GOT3 (cell line): ENCODE data around the gene ISLR.

Experiments used
- DNase-seq: peaks from one replicate; lab custom pipeline; 2025; ENCODE audit warnings: mixed read lengths; lab: John Stamatoyannopoulos, UW

Gene ISLR

DNA sequence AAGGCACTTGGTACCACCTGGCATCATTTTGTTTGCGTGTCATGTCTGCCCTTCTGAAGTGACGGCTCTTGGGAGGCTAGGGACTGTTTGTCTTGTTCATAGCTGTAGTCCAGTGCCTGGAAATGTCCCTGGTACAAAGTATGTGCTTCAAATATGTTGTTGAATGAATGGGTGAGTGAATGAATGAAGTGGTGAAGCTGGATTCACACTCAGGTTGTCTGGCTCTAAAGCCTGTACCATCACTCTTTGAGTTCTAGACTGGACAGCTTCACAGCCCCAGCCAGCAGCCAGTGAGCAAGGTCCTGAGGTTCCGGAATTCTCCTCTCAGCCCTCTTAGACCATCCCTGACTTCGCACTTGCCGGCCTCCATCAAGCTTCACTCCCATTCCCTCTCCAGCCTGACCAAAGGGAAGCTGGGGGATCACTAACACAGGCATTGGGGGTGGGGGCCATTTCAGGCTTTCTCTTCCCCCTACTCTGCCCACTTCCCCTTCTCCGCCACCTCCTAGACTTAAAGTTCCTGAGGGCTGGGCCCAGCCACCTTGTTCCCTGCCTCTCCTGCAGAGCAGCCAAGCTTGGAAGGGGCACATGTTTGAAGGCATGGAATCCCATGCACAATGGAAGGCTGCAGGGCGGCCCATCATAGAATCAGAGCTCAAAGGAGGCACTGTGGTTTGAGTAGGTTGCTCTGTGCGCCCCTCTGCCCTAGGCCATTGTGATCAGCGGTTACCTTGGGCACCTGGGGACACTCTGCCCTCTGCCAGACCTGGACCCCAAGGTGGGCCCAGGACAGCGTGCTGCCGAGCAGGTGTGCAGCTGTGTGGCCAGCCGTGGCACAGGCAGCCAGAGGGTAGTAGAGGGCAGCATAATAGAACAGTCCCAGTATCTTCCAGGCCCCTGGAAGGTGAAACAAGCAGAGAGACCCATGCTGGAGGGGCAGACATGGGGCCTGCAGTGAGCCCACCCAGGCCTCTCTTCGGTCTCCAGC, 21.4 kb downstream of the ISLR start:
- no peak for DNase-seq

- peak; percentile 29 for DNase-seq
These were observed 22.7 kb downstream of the ISLR start for GRCh38 chr15:74196175-74196574.

DNA sequence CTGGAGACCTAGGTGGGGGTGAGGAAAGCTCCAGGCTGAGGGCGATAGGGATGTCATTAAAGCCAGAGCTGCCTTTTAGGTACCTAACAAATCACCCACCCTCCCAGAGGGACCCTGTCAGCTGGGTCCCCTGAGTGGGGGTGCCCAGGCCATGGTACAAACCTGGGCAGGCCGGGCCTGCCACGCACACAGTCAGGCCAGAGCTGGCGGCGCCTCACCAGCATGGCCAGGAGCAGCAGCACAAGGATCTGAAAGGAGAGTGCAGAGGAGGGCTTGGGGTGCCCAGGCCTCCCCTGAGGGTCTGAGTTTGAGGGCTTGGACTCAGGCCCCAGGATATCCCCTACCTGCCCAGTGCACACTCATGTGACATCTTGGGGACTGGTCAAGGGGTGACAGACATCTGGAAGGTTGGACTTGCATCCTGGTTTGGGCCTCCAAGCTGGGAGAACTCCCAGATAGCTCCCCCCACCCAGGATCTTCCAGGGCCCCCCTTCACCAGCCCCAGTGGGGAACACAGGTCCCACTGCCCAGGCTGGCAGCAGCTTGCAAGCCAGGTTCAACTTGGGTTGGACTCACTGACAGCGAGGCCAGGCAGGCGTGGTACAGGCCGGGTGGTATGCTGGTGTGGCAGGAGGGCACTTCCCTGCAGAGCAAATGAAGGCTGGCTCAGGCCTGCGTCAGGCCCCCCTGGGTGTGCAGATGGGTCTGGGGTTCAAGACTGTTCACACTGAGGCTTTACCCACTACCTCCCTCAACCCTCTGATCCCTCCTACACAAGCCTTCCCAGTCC, 23.9 kb downstream of the ISLR start:
- no peak for DNase-seq

DNA sequence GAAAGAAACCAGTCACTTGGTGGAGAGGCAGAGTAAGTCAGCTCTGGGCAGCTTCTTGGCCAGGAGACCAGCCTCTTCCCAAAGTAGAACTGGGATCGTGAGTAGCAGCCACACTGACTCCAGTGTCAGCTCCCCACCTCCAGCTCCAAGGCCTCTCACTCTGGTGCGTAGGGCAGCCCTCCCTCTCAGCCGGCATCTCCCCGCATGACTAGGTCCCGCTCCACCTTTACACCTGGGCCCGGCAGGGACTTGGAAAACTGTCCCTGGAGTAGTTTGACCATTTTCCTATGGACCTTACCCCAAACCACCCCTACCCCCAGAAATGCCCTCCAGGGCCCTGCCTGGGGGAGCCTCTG, 25.8 kb downstream of the ISLR start:
- DNase-seq = no peak

GRCh38 chr15:74200412-74200815, 26.9 kb downstream of the ISLR start:
- no peak for DNase-seq

DNA sequence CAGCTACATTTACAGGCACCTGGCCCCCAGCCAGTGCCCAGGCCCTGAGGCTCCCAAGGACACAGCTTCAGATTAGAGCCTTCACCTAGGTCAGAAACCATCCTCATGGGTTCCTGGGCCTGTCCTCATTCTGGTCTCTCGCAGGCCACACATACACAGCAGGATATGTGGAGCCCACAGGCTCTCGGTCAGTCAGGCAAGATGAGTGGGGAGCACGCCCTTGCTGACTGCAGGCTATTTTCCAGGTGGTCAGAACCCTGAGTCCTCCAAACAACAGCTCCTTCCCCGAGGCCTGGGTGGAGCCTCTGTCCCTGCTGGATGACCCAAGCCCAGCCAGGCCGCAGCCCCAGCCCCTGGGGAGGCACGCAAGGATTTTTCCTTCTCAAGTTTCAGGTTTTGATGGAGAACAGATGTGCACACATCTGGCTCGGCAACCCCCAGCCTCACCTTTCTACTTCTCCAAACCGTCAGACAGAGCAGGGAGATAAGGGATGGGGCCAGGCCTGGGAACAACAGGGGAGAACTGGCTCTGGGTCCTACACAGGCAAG, 27.4 kb downstream of the ISLR start:
- DNase-seq = no peak

DNA sequence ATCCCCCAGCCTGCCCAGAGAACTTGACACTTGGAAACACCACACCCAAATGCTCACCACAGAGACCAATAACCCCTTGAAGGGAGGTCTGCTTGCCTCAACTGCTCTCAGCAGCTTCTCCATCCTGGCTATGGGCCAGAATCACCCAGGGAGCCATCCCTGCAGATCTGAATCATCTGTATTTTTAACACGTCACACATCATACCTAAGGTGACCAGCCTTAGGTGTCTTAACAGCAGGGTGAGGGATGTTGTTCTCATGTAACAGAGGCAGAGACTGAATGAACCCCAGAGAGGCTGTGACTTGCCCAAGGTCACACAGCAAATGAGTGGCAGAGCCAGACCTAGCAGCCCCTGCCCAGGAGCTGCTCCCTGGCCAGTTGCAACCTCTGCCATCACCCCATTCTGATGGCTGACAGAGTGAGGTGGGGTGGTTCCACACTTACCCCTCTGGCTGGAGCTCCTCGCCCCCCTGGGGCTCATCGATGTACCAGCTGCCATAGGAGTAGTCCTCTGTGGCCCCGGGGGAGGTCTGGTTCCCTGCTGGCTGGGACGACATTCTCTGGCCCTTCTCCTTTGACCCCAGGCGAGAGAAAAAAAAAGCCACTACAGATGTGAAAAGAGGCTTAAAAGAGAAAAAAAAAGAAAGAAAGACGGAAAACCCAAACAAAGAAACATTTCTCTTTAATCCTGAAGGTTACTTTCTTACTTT, 28.4 kb downstream of the ISLR start:
- no peak for DNase-seq

DNA sequence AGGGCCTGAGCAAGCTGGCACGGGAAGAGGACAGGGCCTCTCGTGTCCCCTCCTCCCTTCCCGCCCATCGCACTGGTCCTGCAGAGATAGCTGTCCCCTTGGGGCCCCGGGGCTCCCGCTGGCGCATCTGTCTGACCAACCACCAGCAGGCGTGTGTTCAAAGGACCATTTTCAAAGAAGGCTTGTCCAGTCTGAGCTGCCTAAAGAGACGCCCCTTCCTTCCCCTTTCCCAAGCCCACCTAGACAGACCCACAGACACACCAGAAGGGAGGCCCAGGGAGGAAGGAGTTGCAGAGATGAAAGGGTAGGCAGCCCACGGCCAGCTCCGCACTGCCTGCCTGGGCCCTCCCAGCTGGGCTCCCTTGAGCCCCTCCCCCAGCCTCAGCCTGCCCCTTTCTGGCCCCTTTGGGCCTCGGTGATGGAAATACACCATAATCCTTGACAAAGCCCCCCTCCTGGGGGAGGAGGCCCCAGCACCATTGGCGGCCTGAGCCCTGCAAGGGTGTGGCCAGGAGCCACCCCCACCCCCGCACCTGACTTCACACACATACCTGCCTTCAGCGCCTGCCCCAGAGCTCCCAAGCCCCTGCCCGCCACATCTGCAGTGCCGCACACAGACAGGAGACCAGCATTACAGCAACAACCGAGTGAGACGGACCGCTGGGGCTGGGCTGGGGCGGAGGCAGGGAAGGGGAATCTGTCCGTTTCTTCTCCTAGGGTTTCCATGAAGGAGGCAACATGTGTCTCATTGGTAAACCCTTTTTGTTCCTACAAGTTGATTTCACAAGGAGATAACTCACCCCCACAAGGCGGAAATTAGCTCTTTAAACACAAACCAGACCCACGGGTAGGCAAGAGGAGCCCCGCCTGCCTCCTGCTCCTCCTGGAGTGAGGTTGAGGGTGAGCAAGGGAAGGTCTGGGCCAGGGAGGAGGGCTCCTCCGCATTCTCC, 29.2 kb downstream of the ISLR start, which contains the start of gene STRA6:
Gene STRA6, minus strand, starts transcription at position 336 of the 950 bp plus-strand sequence. CDS start 520 bp downstream, outside the sequence.
- DNase-seq = no peak

DNA sequence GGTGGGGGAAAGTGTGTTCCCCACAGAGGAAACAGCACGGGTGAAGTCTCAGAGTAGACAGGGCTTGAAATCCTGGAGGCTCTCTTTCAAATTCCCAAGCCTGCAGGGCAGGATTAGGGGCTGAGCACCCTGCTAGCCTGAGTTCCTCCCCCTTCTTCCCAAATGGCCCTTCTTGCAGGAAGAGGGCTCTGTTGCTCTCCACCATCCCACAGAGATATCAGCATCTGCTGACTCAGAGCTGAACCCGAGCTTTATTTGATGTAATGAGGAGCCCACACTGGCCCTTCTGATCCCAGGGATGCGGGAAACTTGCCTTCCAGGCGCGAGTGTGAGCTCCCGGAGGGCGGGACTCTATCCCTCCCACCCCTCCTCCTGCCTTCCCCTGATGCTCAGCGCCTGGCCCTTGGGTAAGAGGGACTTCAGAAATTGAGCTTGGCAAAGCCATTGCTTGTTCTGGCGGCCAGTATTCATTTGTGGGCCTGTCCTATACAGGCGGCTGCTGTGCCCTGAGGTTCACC, 30.5 kb downstream of the ISLR start:
- no peak for DNase-seq

DNA sequence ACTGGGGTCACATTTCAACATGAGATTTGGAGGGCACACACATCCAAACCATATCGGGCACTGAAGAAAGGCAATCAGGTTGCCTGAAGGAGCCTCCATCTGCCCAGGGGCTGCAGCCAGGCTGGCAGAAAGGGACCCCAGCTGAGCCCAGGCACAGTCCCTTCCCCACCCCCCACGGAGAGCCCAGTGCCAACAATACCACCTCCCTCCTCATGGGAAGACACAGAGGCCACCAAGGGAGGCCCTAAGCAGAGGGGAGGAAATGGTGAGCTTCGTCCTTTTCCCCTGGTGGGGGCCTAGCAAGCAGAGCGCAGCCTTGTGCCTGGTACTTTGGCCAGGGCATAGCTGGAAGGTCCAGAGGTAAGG, 32.1 kb downstream of the ISLR start:
- DNase-seq = no peak

DNA sequence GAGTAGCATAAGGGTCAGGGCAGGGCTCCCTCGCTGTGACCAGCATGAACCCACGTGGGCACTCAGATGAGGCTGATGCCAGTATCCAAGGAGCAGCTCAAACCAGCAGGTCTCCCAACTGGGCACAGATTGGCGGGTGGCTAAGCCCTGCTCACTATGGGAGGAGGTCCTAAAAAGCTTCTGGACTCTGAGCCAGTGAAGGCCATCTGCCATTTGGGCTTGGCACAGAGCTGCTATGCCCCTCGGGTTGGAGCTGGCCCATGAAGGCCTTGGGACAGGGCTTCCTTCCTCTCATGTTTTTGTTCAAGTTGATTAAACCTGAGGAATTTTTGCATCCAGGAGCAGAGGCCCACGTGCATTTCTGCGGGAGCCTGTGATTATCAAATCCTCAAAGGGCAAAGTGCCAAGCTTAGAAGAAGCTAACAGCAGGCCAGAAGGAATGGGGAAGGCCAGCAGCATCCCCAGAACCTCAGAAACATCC, 33.3 kb downstream of the ISLR start:
- DNase-seq = no peak

DNA sequence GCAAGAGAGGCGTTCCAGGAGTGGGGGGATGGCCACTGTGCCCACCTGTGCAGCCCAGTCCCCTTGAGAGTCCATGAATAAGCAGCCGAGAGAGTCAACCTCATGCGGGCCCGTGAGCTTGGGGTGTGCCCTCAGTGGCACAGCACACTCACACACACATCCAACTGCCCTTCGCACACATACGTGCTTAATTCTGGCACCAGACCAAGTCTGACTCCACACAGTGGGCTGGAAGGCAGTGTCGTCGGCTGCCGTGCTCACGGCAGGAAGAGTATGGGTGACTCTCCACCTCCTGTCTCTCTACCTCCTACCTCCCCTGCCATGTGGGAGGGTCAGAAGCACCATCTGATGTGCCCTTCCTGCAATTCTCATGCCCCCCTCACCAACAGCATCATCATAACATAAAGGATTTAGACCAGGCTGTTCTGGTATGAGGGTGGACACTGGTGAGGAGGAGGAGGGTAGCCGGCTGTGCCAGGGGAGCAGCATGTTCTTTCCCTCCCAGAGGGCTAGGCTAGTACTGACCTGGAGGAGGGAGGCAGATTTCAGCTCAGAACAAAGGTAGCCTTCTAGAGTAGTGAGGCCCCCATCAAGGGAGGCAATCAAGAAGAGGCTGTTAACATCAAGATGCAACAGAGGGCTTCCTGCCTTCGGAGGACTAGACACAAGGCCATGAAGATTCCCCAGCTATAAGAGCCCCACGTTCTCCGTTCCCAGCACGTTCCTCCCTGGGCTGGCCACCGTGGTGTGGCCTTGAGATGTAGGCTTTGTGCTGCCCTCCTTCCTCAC, 34.3 kb downstream of the ISLR start:
- no peak for DNase-seq

DNA sequence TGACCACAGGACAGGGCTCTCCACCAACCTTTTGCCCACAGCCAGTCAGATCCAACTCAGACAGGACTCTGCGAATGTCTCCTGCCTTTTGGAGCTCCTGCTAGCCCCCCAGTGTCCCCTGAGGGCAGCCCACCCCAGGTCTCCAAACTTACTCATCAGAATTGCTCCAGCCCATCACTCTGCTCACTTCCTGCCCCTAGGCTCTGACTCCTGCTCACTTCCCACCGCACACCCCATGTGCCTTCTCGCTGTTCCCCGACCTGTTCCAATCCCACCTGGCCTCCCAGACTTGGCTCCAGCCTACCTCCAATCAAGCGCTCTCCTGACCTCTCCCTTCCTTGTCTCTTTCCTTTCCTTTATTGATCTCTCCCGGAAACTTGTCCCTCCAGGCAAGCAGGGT, 35.0 kb downstream of the ISLR start:
- no peak for DNase-seq

GRCh38 chr15:74208901-74209559, 35.5 kb downstream of the ISLR start:
- DNase-seq = no peak

DNA sequence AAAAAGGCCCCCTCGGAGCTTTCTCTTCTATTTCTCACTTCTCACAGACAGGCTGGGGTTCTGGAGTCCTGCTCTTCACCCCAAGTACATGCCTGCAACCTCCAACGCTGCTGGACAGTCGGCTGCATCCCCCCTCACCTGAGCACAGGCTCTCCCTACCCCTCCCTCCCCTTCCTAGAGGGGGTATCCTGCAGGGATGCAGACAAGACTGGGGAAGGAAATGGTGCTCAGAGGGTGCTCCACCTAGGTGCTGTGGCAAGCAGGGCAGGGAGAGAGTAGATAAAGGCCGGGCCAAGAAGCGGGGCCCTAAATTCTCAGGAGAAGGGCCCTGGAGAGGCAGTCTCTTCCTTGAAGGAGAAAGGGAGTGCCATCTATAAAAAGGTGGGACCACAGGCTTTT, 36.0 kb downstream of the ISLR start:
- no peak for DNase-seq

- DNase-seq = no peak
These were observed 36.6 kb downstream of the ISLR start for GRCh38 chr15:74209997-74210671.

- DNase-seq = no peak
These were observed 37.2 kb downstream of the ISLR start for GRCh38 chr15:74210729-74211128.

DNA sequence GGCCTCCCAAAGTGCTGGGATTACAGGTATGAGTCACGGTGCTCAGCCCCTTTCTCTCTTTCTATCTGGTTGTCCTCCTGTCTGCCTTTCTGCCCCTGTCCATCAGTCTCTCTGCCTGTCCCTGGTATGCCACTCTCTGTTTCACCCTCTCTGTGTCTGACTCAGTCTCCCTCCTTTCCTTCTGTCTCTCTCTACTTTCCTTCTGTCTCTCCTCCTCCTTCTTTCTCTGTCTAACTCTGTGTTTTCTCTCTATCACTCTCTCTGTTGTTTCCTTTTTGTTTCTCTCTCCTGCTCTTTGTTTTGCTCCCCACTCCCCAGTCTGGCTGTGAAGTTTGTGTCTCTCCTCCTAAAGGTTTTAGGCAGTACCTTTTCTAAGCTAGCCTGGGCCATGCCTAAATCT, 38.1 kb downstream of the ISLR start:
- DNase-seq = no peak

GRCh38 chr15:74212494-74212893, 39.0 kb downstream of the ISLR start:
- DNase-seq = no peak
